A549 (cell line): Measurements from ENCODE around the gene SNRPA. TPM values are rescaled to one million over a fixed set of nuclear protein-coding genes. Genes with fewer than 3 reads are reported as not detected.

Source experiments
- ATAC-seq, 2 experiments: fragments of 200-7000 bp in 1 of 2; fragments of >200 bp in 1 of 2; cut with Nextera tagmentation in 1 of 2; cut with Tn5 transposase in 1 of 2; 3 replicates each; pipeline versions ENCODE4 v1.8.0 to v1.9.1; 2018 to 2020; ENCODE audit warnings: mild to moderate bottlenecking in 1 of 2, moderate library complexity in 1 of 2
- CTCF ChIA-PET: fragments of 300-600 bp; sonication (Branson Sonifier 250); formaldehyde crosslinking; extraction: SDS; loops from one replicate; lab custom pipeline; 2021; ENCODE audit warnings: antibody characterized with exemption, inconsistent platforms; lab: Yijun Ruan, JAX
- POLR2A ChIA-PET: fragments of 350-600 bp; formaldehyde crosslinking; extraction: SDS; loops from one replicate; lab custom pipeline; 2021; ENCODE audit warnings: antibody characterized with exemption, inconsistent platforms; lab: Yijun Ruan, JAX
- DNase-seq, 2 experiments: peaks; one replicate each; pipeline versions ENCODE4 v3.0.0 to v3.0.0-alpha.2; 2011 to 2016; ENCODE audit warnings: low read depth in 1 of 2, low spot score in 1 of 2
- FAIRE-seq: peaks from 2 replicates; lab custom pipeline; 2011; peaks lifted over from hg19 to GRCh38; lab: Jason Lieb, UNC
- H3K27ac ChIP-seq, 2 experiments: fragments of >200 bp; sonication (Bioruptor Twin); formaldehyde crosslinking; 3 replicates each; pipeline ENCODE4 v1.5.1; 2016 to 2017
- H3K4me1 ChIP-seq: fragments of >200 bp; sonication (Bioruptor Twin); formaldehyde crosslinking; 3 replicates; pipeline ENCODE4 v1.6.1; 2016
- H3K4me2 ChIP-seq: fragments of >200 bp; sonication (Bioruptor Twin); formaldehyde crosslinking; 3 replicates; pipeline ENCODE4 v1.6.1; 2016
- H3K4me3 ChIP-seq: fragments of >200 bp; sonication (Bioruptor Twin); formaldehyde crosslinking; 3 replicates; pipeline ENCODE4 v1.5.1; 2016
- H3K9me3 ChIP-seq: fragments of >200 bp; sonication (Bioruptor Twin); formaldehyde crosslinking; 3 replicates; pipeline ENCODE4 v1.6.1; 2016
- BHLHE40 ChIP-seq: IDR thresholded peaks from 2 replicates; pipeline ENCODE4 v1.6.1; 2012; ENCODE audit warnings: low read depth, low read length, inconsistent platforms
- CHD2 ChIP-seq: fragments of 150-350 bp; IDR thresholded peaks from 2 replicates; pipeline ENCODE4 v1.6.1; 2014; ENCODE audit warnings: low read length; ENCODE audit not compliant: partially characterized antibody
- EP300 ChIP-seq, 2 experiments: fragments of >200 bp; sonication (Bioruptor Twin); formaldehyde crosslinking; IDR thresholded peaks; 2 replicates in 1 of 2; 3 replicates in 1 of 2; pipeline ENCODE4 v1.6.1; 2016 to 2017
- FOXS1 ChIP-seq: fragments of 250-450 bp; sonication (Bioruptor Pico); IDR thresholded peaks from 2 replicates; pipeline ENCODE4 v1.5.0; 2020; ENCODE audit warnings: mild to moderate bottlenecking, moderate library complexity
- GATA3 ChIP-seq: IDR thresholded peaks from 2 replicates; pipeline ENCODE4 v1.6.1; 2012; ENCODE audit warnings: borderline replicate concordance
- HDAC2 ChIP-seq: fragments of 200-600 bp; sonication (generic); IDR thresholded peaks from 2 replicates; pipeline ENCODE4 v1.6.1; 2016
- JUN ChIP-seq, 2 experiments: fragments of >200 bp; sonication (Bioruptor Twin); formaldehyde crosslinking; IDR thresholded peaks; 2 replicates in 1 of 2; 3 replicates in 1 of 2; pipeline ENCODE4 v1.6.1; 2016 to 2017
- KDM5A ChIP-seq: fragments of 200-600 bp; sonication (generic); IDR thresholded peaks from 2 replicates; pipeline ENCODE4 v1.6.1; 2016; ENCODE audit warnings: antibody characterized with exemption, mild to moderate bottlenecking
- MAFK ChIP-seq: fragments of 450-650 bp; IDR thresholded peaks from 2 replicates; pipeline ENCODE4 v1.6.1; 2014; ENCODE audit not compliant: partially characterized antibody
- NR3C1 ChIP-seq: fragments of >200 bp; sonication (Bioruptor Twin); formaldehyde crosslinking; IDR thresholded peaks from 3 replicates; pipeline ENCODE4 v1.6.1; 2017
- POLR2A ChIP-seq: IDR thresholded peaks from 2 replicates; pipeline ENCODE4 v1.6.1; 2012; ENCODE audit warnings: mild to moderate bottlenecking, low read length
- POLR2AphosphoS2 ChIP-seq: conservative IDR thresholded peaks from 2 replicates; pipeline ENCODE4 v1.6.1; 2012; ENCODE audit warnings: low read length, improper control_type of control experiment, inconsistent platforms
- SMC3 ChIP-seq: fragments of >200 bp; sonication (Bioruptor Twin); formaldehyde crosslinking; IDR thresholded peaks from 3 replicates; pipeline ENCODE4 v1.6.1; 2018; ENCODE audit warnings: inconsistent platforms
- SREBF2 ChIP-seq: fragments of 450-650 bp; IDR thresholded peaks from 2 replicates; pipeline ENCODE4 v1.6.1; 2014; ENCODE audit warnings: mild to moderate bottlenecking, moderate library complexity
- TFCP2L1 ChIP-seq: fragments of 250-450 bp; sonication (Bioruptor Pico); IDR thresholded peaks from 2 replicates; pipeline ENCODE4 v1.5.0; 2021; ENCODE audit warnings: mild to moderate bottlenecking
- ZFP36 ChIP-seq: fragments of 450-650 bp; IDR thresholded peaks from 2 replicates; pipeline ENCODE4 v1.6.1; 2014; ENCODE audit warnings: borderline replicate concordance; ENCODE audit not compliant: partially characterized antibody
- ZSCAN20 ChIP-seq: fragments of 250-450 bp; sonication (Bioruptor Pico); IDR thresholded peaks from 2 replicates; pipeline ENCODE4 v1.8.0; 2022; ENCODE audit warnings: mild to moderate bottlenecking, moderate library complexity
- WGBS: methylation state at CpG from one replicate; pipeline ENCODE4 v1.1.6; 2017; ENCODE audit errors: missing lambda C conversion rate; 5-methylcytosine and 5-hydroxymethylcytosine counted together
- polyA plus RNA-seq, 4 experiments: library from polyadenylated mRNA; depleted of rRNA in 3 of 4; stranded (reverse); fragments of >200 nt; fragmentation: RNase III in 1 of 4; extraction: RNeasy Plus Mini Kit Qiagen cat#74134 plus additional on column Dnase treatment in 1 of 4; gene quantifications; 2 replicates in 3 of 4; 3 replicates in 1 of 4; pipeline ENCODE4 v1.2.3, GENCODE V29; 2011 to 2017
- TF ChIP-seq, protein P1 (sequence below): fragments of >200 bp; sonication (Bioruptor Twin); formaldehyde crosslinking; IDR thresholded peaks from 2 replicates; pipeline ENCODE4 v1.6.1; 2016
- TF ChIP-seq, protein P2 (sequence below): IDR thresholded peaks from 2 replicates; pipeline ENCODE4 v1.6.1; 2012; ENCODE audit warnings: low read depth, borderline replicate concordance
- TF ChIP-seq, protein P3 (sequence below): fragments of 450-650 bp; IDR thresholded peaks from 2 replicates; pipeline ENCODE4 v1.6.1; 2014; ENCODE audit warnings: antibody characterized with exemption
- TF ChIP-seq, protein P4 (sequence below): IDR thresholded peaks from 2 replicates; pipeline ENCODE4 v1.6.1; 2012

SNRPA gene
- polyA plus RNA-seq, 2 of the 4 experiments (the other 2 are of a cell fraction), result 141 to 236 TPM

DNA sequence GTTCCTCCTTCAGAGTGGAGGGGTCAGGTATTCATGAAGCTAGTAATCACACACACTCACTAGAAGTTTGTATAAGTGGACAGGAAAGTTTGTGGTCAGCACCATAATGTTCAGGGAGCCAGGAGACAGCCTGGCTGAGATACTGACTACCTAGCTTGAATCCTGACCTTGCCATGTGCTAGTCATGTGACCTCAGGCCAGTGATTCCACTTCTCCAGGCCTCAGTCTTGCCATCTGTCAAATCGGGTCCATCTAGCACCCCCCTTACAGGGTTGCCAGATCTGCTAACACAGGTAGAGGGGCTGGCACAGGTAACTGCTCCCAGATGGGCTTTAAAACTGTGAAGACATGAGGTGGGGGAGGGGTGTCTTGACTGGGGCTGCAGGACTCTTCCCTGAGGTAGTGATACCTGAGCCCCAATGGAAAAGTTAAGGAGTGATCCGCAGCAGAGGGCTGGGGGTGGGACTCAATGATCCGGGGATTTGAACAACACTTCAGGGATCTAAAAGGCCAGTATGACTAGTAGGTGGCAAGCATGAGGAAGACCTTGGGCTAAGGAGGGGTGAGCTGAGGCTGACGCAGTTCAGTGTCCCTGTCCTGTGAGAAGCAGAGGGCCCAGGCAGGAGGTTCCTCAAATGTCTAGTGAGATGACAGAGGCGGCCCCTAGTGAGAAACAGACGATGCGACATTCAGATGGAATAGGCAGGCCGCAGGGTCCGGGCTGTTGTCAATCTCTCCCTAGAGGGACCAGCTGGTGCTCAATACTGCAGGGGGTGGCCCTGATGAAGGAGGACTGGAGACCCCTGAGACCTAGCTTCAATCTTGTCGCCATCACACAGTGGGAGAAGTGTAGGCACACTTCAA lies 9.2 kb upstream of the SNRPA start:
- ATAC-seq (peak in 1 of 2 experiments; percentile 4; a peak in 2 of 6 replicates), DNase-seq (no peak), FAIRE-seq (peak; percentile 63)
- H3K4me2 ChIP-seq, result no peak overlapping the region
- POLR2A ChIA-PET, result interaction anchor here (0.6 to 3.2 kb wide), 5 partner anchors 9 to 1132 kb away, joined by 3 to 13 read pairs (median 7); partner anchors contain the start of genes ACTMAP, COQ8B, ITPKC and NUMBL
- CTCF ChIA-PET, result interaction anchor here (0.6 to 15.8 kb wide), 13 partner anchors 13 to 707 kb away, joined by 3 to 199 read pairs (median 4); partner anchors contain the start of gene EGLN2
- H3K4me1 ChIP-seq, result peaks cover 13% of the 10 kb centered on the region
- no peak overlapping the region for H3K4me3 ChIP-seq
- no peak overlapping the region for H3K27ac ChIP-seq
- H3K9me3 ChIP-seq, result no peaks in the 10 kb centered on the region
- 88% methylated on average over 10 of the region's 10 CpGs for WGBS
- TF ChIP-seq NR3C1 (no peak), EP300 (IDR thresholded peaks at IDR 0.05) (no peak)

DNA sequence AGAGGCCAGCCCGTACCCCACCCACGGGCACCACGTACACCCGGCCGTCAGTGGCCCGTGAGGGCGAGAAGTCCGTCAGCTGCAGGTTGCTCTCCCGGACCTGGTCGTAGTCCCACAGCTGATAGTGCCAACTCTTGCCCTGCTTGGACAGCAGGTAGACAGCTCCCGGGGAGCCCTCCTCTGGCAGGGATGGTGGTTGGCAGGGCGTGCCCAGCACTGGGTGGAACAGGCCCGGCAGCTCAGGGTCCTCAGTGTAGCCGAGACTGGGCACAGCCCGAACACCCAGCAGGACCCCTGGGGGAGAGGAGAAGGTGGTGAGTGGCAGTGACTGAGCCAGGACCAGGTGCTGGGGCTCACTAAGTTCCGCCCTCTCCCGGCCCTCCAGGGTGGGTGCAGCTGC lies 8.5 kb upstream of the SNRPA start:
- H3K27ac ChIP-seq, result no peak overlapping the region
- no peak overlapping the region for H3K4me2 ChIP-seq
- POLR2A ChIA-PET, result interaction anchor here (0.9 to 3.2 kb wide), 5 partner anchors 8 to 52 kb away, joined by 6 to 13 read pairs (median 7); partner anchors contain the start of genes ACTMAP, COQ8B, ITPKC and NUMBL
- WGBS, result 90% methylated on average over 17 of the region's 17 CpGs
- peak; percentile 3 to 10; a peak in 3 of 6 replicates for ATAC-seq
- DNase-seq, result no peak
- no peaks in the 10 kb centered on the region for H3K9me3 ChIP-seq
- TF ChIP-seq, protein P1, sequence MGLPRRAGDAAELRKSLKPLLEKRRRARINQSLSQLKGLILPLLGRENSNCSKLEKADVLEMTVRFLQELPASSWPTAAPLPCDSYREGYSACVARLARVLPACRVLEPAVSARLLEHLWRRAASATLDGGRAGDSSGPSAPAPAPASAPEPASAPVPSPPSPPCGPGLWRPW, result no peak
- TF ChIP-seq POLR2A, result peak; percentile 12; the same call in 1 of the 2 replicates
- TF ChIP-seq JUN (IDR thresholded peaks at IDR 0.05), result 0 out of 5 replicates have a peak, but pooled peaks of 1 of the 2 experiments have one; percentile 29
- peaks cover 13% of the 10 kb centered on the region for H3K4me1 ChIP-seq
- H3K4me3 ChIP-seq, result no peak overlapping the region
- CTCF ChIA-PET, result interaction anchor here (0.5 to 15.8 kb wide), 17 partner anchors 11 to 322 kb away, joined by 3 to 199 read pairs (median 4); partner anchors contain the start of gene EGLN2
- no peak for FAIRE-seq

DNA sequence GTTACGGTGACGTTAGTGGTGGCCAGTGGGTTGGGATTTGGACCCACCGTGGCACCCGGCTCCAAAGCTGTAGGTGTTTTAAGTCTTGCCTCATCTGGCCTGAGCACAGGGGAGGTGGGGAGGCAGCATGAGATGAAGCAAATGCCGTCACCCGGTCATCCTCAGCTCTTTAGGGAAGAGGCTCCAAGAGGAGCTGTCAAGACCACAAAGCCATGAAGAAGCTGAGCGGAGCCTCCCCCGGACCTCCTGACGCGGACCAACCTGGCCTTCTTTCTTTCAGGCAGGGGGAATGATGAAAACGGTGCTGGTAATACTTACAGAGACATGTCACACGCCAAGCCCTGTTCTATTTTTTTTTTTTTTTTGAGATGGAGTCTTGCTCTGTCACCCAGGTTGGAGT lies 8.1 kb upstream of the SNRPA start:
- Histone ChIP-seq H3K9me3 (no peaks in the 10 kb centered on the region), H3K4me2 (no peak overlapping the region), H3K27ac (no peak overlapping the region), H3K4me1 (peaks cover 13% of the 10 kb centered on the region), H3K4me3 (no peak overlapping the region)
- FAIRE-seq (no peak), DNase-seq (no peak), ATAC-seq (no peak)
- TF ChIP-seq HDAC2, result no peak
- no peak for TF ChIP-seq SMC3
- TF ChIP-seq CHD2, result no peak
- TF ChIP-seq POLR2AphosphoS2, result no peak
- TF ChIP-seq, protein P2, sequence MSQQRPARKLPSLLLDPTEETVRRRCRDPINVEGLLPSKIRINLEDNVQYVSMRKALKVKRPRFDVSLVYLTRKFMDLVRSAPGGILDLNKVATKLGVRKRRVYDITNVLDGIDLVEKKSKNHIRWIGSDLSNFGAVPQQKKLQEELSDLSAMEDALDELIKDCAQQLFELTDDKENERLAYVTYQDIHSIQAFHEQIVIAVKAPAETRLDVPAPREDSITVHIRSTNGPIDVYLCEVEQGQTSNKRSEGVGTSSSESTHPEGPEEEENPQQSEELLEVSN, result no peak
- no peak for TF ChIP-seq ZFP36
- no peak for TF ChIP-seq GATA3
- no peak for TF ChIP-seq BHLHE40
- no peak for TF ChIP-seq NR3C1
- TF ChIP-seq TFCP2L1 (CRISPR knock-in tag), result no peak
- TF ChIP-seq MAFK, result no peak
- TF ChIP-seq ZSCAN20 (CRISPR knock-in tag), result no peak
- TF ChIP-seq SREBF2, result no peak
- TF ChIP-seq, protein P3, sequence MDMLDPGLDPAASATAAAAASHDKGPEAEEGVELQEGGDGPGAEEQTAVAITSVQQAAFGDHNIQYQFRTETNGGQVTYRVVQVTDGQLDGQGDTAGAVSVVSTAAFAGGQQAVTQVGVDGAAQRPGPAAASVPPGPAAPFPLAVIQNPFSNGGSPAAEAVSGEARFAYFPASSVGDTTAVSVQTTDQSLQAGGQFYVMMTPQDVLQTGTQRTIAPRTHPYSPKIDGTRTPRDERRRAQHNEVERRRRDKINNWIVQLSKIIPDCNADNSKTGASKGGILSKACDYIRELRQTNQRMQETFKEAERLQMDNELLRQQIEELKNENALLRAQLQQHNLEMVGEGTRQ, result no peak
- no peak for TF ChIP-seq JUN (IDR thresholded peaks at IDR 0.05)
- no peak for TF ChIP-seq FOXS1 (CRISPR knock-in tag)
- TF ChIP-seq KDM5A, result no peak
- TF ChIP-seq, protein P4, sequence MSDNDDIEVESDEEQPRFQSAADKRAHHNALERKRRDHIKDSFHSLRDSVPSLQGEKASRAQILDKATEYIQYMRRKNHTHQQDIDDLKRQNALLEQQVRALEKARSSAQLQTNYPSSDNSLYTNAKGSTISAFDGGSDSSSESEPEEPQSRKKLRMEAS, result no peak
- WGBS, result 87% methylated on average over 12 of the region's 12 CpGs
- CTCF ChIA-PET, result interaction anchor here (0.5 to 15.8 kb wide), 15 partner anchors 10 to 402 kb away, joined by 3 to 199 read pairs (median 3); partner anchors contain the start of gene EGLN2
- POLR2A ChIA-PET, result interaction anchor here (0.9 to 3.2 kb wide), 4 partner anchors 8 to 52 kb away, joined by 6 to 13 read pairs (median 10); partner anchors contain the start of genes ACTMAP, COQ8B, ITPKC and NUMBL
